HG03378 (cell line): ENCODE data around the gene GLT8D2.

Source experiments
- ATAC-seq: cut with Tn5 transposase; IDR thresholded peaks from one replicate; pipeline ENCODE4 v1.9.1; 2021; ENCODE audit warnings: mild to moderate bottlenecking, moderate library complexity; ENCODE audit not compliant: unreplicated experiment

GLT8D2 gene, protein sequence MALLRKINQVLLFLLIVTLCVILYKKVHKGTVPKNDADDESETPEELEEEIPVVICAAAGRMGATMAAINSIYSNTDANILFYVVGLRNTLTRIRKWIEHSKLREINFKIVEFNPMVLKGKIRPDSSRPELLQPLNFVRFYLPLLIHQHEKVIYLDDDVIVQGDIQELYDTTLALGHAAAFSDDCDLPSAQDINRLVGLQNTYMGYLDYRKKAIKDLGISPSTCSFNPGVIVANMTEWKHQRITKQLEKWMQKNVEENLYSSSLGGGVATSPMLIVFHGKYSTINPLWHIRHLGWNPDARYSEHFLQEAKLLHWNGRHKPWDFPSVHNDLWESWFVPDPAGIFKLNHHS

DNA sequence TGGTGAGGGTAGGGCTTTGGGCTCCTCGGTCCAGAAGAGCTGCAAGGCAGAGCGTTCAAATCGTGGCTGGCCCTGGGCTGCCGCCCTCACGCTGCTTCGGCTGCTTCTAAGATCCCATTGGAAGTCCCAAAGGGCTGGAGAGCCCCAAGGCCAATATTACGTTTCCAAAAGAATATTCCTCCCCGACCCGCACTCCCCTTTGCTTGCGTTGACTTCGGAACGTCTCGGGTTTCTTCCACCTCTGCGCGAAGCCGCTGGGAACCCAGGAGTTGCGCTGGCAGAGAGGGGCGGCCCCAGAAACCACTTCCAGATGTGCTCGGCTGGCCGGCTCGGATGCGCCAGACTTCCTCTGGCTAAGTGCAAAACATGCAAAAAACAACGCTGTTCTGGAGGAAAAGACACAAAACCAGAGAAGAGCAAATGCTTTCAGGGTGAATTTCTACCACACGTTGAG is at the start of gene GLT8D2:
GLT8D2 (minus strand) TSS at position 285 of the 454 bp plus-strand sequence. CDS start 30,539 bp downstream, outside the sequence.
- no peak for ATAC-seq

DNA sequence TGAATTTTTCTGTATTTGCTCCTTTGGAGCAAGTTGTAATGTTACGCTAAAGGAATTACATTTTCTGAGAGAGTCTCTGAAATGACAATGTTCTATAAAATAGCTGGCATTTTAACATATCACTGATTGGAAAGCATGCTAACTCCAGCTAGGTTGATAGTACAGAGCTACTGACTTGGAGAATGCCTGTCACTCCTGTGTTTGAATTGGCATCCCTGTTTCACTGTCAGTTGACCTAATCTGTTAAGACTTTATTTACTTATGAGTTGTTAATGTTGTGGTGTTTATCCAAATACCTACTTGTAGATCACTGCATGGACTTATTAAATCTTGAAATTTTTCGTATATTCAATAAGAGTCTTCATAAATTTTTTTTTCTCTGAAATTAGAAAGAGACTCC is 48.0 kb upstream of the GLT8D2 start:
- no peak for ATAC-seq

DNA sequence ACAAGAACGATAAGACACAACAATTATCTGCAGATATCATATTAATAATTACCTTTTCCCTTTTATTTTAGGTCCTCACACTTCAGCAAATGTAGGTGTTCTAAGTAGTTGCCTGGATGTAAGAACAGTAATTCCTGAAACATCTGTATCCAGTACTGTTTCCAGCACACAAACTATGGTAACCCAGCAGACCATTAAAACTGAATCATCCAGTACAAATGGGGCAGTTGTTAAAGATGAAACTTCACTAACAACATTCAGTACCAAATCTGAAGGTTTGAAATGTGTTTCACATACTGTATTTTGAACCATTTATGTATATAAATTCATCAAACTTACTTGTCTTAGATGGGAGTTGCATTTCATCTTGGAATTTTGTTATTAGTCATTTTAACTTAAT is 45.3 kb upstream of the GLT8D2 start:
- ATAC-seq: no peak

DNA sequence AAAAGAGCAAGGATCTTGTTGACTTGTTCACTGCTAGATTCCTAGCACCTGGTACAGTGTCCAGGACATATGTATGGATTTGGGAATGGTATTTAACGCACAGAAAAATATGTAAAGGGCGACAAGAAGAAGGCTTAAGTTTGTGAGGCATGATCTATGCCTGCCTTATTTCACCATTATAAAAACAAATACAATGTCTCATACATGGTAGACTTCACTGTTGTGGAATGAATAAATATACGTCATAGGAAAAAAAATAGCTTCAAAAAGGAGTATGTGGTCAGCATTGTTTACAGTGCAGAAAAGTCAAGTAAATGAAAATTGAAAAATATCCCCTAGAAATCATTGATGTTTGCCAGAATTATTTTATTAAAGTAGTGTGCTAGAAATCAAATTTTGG is 44.3 kb upstream of the GLT8D2 start:
- ATAC-seq: no peak

DNA sequence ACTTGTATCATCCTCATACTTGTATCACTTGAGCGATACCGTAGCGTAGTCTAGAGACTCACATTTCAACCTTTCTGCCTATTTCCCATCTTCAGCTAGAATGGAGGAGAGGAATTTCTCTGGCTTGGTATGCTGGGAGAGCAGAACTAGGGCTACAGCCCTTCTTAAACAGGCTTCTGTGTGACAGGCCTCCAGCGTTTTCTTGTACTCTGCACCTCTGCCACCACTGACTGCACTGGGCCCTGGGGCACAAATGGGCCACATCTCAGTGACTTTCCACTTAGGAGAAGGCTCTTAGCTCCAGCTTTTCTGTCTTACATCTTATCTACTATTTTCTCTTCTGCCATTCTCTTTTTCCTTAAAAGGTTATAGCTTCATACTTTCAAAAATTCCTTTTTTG is 41.1 kb upstream of the GLT8D2 start:
- no peak for ATAC-seq

DNA sequence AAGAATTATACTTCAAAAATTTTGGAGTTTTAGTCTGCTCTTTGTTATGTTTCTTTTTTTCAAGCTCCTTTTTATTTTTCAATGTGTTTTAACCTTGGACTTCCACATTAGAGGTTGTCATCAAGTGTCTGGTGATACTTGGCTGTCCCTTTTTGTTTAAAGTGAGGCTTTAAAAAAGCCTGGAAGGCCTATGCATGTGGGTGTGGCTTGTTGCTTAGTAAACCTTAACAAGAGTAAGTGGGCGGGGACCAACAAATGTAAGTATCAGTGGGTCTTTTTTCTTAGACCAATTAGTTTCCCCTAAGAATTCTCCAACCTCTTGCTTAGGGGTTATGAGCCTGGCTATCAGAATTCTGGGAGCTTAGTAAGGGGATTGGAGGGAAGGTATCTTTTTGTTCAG is 40.7 kb upstream of the GLT8D2 start:
- ATAC-seq: no peak

DNA sequence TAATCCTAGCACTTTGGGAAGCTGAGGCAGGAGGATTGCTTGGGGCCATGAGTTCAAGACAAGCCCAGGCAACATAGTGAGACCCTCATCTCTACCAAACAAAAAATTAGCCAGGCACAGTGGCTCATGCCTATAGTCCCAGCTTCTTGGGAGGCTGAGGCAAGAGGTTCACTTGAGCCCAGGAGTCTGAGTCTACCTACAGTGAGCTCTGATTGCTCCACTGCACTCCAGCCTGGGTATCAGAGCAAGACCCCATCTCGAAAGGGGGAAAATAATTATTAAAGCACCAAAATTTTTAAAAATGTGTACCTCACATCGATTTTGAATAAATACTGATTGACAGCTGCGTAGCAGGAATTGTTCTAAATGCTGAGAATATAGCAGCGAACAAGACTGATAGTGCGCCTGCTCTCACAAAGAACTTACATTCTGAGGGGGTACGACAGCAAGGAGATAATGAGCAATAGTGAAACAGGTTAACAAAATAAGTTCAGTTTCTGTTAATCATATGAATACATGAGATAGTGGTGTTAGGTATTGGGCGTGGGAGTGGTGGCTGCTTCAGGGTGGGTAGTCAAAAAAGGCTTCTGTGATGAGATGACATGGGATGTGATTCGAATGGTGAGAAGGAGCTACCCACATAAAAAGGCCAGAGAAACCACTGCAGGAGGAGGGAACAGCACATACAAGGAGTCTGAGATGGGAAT is 33.9 kb upstream of the GLT8D2 start:
- no peak for ATAC-seq

DNA sequence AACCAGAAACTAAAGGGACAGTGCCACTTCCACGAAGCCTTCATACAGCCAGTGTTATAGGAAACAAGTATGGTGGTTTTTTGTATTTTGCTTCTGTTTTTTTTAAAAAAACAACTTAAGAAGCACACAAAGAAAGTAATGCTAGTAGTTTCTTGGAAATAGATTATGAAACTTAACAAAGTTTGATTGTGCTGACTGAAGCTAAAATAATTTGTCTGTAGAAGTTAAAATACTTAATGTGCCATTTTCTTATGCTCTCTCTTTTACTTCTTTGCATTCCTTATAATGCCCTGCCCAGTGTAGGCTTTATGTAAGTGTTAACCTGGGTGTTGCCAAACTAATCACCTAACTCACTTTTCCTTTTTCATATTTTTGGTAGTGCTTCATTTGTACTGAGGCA is 30.8 kb upstream of the GLT8D2 start:
- ATAC-seq: no peak

DNA sequence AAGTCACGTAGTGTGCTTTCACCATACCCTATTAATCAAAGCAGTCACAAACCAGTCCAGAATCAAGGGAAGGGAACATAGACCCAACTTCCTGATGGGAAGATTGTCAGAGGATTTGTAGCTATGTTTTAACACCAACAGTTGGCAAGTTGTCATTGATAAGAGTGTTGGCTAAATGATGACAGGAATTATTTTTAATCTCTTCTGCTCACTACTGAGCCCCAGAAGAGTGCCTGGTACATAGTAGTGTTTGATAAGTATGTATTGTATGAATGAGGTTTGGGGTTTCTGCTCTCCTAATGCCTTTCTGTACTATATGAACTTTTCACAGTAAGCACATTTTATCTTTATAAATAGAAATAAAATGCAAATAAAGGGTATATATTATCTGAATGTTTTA is 29.0 kb upstream of the GLT8D2 start:
- ATAC-seq: no peak

DNA sequence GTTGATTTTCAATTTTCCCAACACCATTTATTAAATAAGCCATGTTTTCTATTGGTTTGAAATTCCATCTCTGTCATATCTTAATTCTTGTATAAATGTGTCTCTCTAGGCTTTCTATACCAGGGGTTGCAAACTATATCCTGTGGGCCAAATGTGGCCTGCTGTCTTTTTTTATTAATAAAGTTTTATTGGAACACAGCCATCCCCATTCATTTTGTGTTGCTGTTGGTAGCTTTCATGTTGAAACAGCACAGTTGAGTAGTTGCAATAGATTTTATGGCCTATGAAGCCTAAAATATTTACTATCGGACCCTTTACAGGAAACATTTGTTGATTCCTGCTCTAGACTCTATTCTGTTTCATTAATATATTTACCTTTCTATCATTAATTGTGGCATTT is 23.7 kb upstream of the GLT8D2 start:
- ATAC-seq: no peak

DNA sequence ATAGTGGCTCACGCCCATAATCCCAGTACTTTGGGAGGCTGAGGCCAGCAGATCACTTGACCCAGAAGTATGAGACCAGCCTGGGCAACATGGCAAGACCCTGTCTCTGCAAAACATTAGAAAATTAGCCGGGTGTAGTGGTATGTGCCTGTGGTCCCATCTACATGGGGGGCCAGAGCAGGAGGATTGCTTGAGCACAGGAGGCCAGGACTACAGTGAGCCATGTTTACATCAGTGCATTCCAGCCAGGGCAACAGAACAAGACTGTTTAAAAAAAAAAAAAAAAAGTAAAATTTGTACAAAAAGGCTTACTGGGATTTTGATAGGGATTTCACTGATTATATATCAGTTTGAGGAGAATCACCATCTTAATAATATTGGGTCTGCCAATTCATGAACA is 22.1 kb upstream of the GLT8D2 start:
- no peak for ATAC-seq

DNA sequence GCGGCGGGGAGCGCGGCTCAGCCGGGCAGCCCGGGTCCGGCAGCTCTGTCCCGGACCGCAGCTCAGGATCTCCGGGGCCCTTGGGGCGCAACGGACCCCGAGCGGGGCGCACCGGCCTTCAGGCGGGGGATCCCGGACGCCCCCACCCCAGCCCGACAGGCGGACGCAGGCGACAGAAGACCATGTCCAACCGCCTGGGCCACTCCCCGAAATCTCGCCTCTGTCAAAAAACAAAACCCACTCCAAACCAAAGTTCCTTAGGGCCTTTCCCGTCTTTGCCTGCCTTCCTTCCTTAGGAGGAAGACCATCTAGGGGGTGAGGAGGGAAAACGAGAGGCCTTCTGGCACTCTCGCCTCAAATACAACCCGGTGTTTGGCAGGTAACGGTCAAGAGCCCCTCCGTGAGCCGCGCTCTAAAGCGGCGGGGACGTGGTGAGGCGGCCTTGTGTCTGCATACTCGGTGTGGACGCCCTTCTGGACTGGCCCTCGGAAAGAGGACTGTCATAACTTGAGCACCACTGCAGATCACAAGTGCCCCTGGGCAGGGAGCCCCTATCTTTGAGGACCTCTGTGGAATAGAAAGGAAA is 14.9 kb upstream of the GLT8D2 start:
- peak; percentile 14 for ATAC-seq

DNA sequence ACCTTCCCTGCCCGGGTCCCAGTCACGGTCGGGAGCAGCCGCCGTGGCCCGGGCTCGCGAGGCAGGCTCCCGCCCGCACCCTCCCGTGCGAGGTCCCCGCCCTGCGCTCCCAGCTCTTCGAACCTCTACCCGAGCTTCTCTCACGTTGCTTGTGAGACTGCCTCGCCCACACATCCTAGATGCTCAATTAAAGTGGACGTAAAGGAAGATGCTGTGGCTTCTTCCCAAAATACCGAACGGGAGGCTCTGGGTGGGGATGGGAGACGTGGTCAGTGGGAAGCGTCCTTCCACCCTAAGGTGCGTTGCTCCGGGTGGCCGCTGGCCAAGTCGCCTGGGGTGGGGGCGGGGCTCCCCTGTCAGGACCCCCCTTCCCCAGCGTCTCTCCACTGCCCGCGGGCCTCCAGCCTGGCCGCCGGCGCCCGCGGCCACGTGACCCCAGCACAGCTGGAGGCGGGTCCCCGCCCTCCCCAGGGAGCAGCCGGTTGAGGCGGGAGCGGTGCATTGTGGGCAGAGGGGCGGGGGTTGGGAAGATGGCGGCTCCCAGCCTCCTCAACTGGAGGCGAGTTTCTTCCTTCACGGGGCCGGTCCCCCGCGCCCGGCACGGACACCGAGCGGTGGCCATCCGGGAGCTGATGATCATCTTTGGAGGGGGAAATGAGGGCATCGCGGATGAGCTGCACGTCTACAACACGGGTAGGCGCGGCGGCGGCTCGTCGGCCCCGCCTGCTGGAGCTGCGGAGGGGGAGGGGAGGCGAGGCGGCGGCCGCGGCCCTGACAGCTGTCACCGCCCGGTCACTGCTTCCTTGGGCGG is 14.2 kb upstream of the GLT8D2 start, which contains the start of gene HCFC2:
HCFC2 (plus strand) TSS at position 501 of the 811 bp plus-strand sequence; CDS start at position 531, 30 bp downstream.
- ATAC-seq: peak; percentile 70

DNA sequence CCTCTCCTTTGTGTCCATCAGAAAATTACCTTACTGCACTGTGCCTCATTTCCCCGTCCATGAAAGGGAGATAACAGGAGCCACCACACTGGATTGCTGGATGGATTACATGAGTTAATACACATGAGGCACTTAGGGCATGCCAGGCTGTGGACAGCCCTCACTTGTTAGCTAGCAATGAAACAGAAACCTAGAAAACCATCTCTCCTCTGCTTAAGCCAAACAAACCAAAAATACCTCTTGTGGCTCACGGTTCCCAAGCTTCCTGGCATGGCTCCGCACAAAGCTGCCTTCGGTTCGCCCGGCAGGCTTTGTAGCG is 13.7 kb upstream of the GLT8D2 start:
- ATAC-seq: peak; percentile 39

DNA sequence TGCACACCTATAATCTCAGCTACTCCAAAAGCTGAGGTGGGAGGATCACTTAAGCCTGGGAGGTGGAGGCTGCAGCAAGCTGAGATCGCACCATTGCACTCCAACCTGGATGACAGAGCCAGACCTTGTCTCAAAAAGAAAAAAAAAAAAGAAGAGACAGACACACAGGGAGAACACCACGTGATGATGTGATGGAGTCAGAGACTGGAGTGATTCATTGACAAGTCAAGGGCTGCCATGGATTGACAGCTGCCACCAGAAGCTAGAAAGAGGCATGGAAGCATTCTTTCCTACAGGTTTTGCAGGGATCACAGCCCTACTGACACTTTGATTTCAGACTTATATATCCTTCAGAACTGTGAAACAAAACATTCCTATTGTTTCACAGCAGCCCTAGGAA is 10.8 kb upstream of the GLT8D2 start:
- ATAC-seq: no peak

DNA sequence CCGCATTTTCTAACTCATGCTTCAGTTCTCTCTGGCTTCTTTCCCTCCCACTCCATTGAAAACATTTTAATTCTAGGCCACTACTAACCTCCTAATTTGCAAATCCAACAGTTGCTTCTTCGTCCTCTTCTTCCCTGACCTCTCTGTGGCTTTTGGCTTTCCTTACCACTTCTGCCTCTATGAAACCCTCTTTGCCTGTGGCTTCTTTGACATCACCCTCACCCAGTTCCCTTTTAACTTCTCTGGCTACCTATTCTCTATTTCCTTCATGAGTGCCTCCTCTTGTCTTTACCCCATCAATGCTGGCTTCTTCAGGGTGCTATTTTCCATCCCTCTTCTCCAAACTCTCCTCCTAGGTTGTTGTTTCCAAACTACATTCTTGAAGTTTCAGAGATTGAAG is 10.0 kb upstream of the GLT8D2 start:
- no peak for ATAC-seq

DNA sequence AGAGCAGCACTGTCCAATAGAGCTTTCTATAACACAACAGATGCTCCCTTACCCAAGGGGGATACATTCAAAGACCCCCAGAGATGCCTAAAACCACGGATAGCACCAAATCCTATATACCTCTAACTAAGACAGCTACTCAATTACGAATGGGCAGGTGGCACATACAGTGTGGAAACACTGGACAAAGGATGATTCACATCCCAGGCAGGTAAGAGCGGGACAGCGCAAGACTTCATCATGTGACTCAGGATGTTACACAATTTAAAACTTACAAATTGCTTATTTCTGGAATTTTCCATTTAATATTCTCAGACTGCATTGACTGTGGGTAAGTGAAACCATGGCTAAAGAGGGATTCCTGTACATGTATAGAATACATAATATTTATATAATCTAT is 8.8 kb upstream of the GLT8D2 start:
- ATAC-seq: no peak

DNA sequence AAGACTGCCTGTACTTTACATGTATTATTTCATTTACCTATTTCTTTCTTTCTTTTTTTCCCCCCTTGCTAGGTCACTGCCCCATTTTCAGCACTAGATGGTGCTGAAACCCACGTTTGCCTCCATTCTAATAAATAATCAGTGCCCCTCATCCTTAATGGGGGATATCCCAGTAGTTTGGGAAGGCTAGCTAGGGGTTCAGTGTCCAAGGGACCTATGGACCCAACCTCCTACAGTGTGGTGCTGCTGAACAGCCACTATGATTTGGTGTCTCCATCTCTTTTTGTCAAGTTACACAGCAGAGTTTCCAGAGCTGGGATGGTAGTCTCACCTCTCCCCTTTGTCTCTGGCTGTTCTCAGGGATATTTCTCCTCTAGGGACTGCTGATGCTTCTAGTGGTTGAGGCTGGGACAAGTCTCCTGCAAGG is 7.8 kb upstream of the GLT8D2 start:
- ATAC-seq: no peak

DNA sequence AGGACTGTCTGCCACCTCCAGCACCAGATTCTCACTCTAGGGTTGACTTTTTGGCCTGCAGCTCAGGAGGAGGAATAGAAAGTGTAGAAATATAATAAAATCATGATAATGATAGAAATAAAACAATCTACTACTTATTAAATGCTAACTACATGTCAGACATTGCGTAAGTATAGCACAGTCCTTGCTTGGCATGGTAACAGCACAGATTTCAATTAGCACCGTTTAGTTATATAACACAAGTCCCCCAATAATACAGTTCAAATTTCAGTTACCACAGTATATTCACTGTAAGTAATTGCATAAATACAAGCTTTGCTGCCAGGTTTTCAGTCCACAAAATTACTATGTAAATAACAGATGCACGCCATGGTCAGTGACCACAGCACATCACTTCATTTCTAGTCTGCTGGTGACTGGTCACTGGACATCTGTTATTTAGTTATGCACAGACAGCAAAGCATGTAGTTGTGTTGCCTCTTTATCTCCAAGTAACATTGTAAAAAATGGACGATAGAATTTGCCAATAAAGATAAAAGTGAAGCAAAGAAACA is 6.5 kb upstream of the GLT8D2 start:
- ATAC-seq: no peak

DNA sequence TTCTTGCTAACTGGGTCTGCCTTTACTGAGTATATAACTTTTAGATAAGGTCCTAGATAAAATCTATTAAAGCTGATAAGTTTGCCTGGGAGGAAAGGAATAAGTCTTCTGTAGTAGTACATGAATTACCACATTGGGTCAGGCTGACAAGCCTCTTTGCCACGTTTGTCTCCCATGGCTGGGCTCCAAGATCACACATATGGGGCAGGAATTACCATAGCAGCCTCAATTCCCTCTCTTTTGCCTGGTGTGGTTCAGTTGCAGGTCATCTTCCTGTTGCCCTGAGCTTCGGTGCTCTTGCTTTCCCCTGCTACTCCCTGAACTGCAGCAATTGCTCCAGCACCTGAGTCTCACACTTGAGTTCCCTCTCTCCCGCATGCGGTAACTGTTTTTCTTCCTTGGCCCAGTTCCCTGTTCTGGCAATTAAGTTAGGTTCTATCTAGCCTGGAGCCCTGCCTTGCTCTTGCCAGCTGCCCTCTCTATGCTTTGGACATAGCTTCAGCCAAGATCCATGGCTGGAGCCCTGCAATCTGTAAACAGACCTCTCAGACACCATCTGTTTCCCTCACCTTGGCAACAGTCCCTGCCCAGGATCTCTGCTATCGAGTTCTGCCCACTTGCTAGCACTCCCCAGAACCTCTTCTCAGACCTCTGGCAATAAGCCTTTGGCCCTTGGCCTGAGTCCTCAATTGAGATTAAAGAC is 5.8 kb upstream of the GLT8D2 start:
- no peak for ATAC-seq
